ENCODE measurements around the gene NEU2.
"Not testable (repeated sequence)": the region's sequence is repeated elsewhere in the genome, so short reads cannot be mapped to it uniquely, and the experiment has no call there.

The NEU2 gene

DNA sequence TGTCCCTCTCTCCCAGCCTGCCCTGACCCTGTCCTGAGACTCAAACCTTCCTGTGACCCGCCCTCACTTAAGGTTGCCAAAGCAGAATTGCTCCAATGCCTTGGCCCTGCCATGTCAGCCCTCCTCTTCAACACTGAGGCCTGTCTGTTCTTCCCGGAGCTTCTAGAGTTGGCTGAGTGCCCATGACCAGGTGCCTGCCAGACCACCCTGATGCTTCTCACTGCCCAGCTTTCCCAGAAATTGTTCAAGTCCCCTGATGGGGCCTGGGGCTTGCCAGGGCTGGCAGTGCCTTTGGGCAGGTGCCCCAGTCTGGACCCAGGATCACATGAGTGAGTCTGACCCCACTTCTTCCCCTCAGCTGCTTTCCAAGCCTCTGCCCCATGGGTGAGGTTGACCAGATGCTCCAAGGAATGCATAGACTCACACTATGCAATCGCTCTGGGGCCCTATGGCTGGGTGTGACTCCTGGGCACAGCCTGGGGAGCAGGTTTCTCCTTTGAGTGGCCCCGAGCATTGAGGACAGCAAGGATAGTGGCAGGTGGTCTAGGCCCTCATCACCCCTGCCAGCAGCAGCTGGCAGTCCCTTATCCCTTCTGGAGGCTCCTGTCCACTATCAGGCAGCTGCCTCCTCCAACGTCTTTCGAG, 24.6 kb downstream of the NEU2 start:
- DNase-seq (ENCODE audit: low read depth in 2 of 2), result no peak

DNA sequence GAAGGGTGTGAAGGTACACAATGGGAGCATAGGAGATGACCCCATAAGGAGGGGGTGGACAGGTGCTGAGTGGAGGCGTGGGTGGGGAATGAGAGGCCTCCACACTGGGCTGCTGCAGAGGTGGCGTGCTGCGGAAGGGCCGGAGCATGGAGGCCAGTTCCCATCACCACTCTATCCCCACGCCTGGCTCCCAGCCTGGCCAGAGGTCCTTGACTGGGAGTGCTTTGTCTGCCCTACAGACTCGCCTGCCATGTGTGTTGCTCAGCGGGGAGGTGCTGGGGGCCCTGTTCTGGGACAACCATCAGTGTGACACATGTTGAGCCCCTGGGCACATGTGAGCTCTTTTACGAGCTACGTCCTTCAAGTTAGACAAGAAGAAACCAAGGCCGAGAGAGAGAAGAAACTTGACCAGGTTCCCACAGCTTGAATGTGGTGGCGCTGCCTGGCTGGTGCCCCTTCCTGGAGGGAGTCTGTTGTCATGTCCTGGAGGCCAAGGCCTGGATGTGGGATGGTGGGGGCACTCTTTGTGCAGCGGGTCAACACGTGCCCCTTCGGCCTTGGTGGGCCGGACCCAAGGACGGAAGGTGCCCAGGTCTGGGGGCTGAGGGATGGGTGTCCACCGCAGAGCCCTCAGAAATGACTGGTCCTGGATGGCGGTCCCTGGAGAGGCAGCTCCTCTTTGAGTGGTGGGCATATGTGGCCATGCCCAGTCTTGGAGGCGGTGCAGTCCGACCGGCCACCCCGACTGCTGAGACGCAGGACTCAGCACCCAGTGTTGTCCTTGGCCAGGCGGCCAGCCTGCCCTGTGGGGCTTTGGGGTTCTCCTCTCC, 26.5 kb downstream of the NEU2 start:
- DNase-seq (ENCODE audit: low read depth in 2 of 2), result no peak

GRCh38 chr2:233059547-233059796, 27.0 kb downstream of the NEU2 start:
- no peak for DNase-seq (ENCODE audit: low read depth in 2 of 2)

DNA sequence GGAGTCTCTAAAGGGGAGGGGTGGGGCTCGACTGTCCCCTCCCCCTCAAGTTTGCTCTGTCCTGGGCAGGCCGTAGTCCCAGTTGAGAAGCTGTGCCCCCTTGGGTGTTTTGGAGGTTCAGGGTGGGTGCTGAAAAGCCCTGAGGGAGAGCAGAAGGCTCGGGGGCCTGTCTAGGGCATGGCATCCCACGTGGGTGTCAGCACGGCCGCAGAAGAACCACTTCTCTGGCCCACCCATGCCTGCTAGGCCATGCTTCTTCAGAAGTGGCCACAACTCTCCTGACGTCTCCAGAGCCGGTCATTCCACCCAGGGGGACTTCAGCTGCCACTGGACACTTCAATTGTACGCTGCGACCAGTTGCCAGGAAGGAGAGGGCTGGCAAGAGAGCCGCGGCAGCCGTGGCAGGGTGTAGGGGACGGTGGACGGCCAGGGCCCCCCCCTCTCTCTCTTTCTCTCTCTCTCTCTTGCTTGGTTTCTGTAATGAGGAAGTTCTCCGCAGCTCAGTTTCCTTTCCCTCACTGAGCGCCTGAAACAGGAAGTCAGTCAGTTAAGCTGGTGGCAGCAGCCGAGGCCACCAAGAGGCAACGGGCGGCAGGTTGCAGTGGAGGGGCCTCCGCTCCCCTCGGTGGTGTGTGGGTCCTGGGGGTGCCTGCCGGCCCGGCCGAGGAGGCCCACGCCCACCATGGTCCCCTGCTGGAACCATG, 27.5 kb downstream of the NEU2 start, which contains the start of gene INPP5D:
TSS of gene INPP5D (plus strand) at position 546 of the 704 bp plus-strand sequence. CDS start at position 683, 137 bp downstream.
- peak; percentile 49 to 50 for DNase-seq (ENCODE audit: low read depth in 2 of 2)

- DNase-seq (ENCODE audit: low read depth in 2 of 2), result no peak
Measured at GRCh38 chr2:233060501-233060979, 28.1 kb downstream of the NEU2 start.

DNA sequence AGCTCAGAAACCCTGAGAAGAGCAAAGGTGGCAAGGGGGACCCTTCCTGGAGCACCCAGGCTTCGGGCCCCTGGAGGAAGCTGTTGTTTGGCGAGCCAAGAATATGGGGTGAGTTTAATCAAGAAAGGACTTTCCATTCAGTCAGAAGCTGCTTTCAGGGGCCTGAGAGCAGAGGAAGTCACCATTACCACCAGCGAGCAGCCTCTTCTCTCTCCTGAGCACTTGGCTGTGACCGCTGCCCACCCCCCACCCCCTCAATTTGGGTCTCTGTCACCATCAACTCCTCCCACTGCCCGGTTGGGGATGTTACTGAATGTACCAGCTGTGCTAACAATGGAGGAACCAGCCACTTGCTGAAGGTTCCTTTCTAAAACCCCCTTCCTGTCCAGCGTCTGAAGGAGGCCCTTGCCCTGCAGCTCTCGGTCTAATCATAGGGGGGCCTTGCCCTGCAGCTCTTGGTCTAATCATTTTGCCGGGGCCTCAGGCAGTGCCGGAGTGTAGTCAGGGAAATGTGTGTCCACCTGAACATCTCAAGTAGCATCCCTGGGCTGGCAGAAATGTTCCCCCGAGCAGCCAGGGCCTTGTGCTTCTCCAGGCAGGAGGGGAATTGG, 28.6 kb downstream of the NEU2 start:
- DNase-seq (ENCODE audit: low read depth in 2 of 2), result no peak

GRCh38 chr2:233061591-233062450, 29.3 kb downstream of the NEU2 start:
- DNase-seq (ENCODE audit: low read depth in 2 of 2), result no peak

DNA sequence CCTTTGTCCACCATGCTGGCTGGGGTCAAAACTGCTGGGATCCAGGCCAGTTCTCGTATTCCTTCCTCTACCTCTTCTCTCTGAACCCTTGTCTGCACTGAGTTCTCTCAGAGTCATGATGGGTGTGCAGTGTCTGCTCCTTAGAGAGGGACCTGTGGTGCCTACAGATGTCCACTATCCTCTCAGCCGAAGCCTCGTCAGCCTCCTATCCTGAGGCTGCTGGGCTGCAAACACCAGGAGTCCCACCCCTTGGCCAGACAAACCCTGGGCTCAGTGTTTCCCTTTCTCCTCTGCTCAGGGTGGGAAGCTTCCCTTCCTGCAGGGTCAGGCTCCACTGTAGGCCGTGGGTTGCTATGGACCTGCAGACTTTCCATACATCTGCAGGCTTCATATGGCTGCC, 30.0 kb downstream of the NEU2 start:
- DNase-seq (ENCODE audit: low read depth in 2 of 2), result no peak

DNA sequence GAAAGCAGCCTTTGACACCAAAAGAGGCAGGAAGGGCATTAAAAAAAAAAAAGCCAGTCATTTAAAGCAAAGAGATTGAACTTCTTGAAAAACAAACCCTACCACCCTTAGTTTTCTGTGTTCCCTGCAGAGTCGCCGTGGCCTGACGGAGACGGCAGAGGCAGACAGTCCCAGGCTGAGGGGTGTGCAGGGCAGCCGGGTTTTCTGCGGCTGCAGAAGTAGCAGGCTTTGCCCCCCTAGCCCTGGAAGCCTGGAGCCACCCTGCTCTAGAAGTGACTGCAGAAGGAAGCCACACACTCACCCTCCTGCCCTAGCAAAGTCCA, 30.4 kb downstream of the NEU2 start:
- DNase-seq (ENCODE audit: low read depth in 2 of 2), result no peak

DNA sequence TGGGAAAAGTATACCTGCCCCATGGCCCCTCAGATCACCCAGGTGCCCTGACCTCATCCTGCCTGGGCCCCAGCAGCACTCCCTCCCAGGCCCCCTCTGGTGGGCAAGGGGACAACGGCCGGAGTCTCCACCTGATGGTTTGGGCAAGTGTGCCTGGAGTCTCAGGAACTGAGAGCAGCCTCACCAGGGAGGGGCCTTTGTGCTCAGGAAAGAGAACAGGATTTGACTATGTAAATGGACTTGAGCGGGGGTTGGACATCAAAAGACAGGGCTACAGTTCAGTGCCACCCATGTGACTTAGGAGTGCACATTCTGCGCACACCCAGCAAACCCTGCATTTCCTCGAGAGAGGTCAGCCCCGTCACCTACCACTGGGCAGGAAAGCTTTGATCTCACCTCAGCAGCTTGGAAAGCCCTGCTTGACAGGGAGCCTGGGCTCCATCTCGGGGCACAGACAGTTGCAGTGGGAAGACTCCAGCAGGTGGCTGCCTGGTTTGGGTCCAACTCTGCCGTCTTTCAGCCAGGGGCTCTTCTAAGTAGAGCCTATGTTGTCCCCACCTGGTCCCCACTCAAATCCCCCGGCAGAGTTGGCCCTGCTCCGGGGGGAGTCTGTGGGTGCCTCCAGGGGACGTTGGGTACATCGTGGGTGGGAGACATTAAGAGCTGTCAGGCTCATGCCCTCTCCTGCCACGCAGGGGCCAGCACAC, 30.9 kb downstream of the NEU2 start:
- DNase-seq (ENCODE audit: low read depth in 2 of 2), result no peak

DNA sequence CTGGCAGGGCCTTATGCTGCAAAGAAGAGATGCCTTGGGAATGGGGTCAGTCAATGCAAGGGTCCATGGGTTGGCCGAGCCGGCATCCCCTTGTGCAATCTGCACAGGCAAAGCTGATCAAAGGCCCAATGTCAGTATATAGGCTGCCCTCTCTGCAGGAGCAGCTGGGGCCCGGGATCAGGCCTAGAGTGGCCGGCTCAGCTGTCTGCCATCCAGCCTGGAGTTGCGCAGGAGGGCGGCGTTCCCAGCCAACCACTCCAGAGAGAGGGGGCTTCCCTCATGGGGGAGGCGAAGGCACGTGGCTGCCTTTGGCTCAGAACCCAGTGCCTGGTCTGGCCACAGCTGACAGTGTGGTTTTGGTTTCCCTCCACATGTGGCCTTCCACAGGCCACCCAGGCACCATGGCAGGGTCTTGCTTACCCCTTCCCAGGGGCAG, 31.5 kb downstream of the NEU2 start:
- no peak for DNase-seq (ENCODE audit: low read depth in 2 of 2)

- DNase-seq (ENCODE audit: low read depth in 2 of 2), result no peak
Measured at GRCh38 chr2:233064530-233065199, 32.2 kb downstream of the NEU2 start.

- not testable (repeated sequence) for DNase-seq (ENCODE audit: low read depth in 2 of 2)
Measured at GRCh38 chr2:233065200-233065589, 32.7 kb downstream of the NEU2 start.

GRCh38 chr2:233065954-233066470, 33.5 kb downstream of the NEU2 start:
- no peak for DNase-seq (ENCODE audit: low read depth in 2 of 2)

- no peak for DNase-seq (ENCODE audit: low read depth in 2 of 2)
Measured at GRCh38 chr2:233068762-233069418, 36.4 kb downstream of the NEU2 start.

DNA sequence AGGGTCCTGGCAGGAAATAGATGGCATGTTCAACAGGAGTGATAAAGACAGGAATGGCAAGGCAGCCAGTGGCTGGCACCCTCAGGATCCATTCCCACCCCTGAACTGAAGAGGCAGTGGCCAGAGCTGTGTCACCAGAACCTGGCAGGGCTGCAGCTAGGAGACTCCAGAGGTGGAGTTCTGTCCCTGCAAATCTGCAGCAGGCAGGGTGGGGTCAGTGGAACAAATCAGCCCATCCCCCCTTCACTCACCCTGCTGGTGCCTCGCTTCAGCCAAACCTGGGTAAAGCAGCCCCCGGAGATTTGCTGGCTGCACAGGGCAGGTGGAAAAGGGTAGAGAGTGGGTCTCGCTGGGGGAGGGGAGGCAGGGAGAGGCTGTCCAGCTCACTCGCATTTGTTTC, 40.4 kb downstream of the NEU2 start:
- DNase-seq (ENCODE audit: low read depth in 2 of 2), result no peak

- no peak for DNase-seq (ENCODE audit: low read depth in 2 of 2)
Measured at GRCh38 chr2:233074106-233074505, 41.6 kb downstream of the NEU2 start.

- no peak for DNase-seq (ENCODE audit: low read depth in 2 of 2)
Measured at GRCh38 chr2:233075141-233075965, 42.9 kb downstream of the NEU2 start.

- no peak for DNase-seq (ENCODE audit: low read depth in 2 of 2)
Measured at GRCh38 chr2:233075966-233076339, 43.5 kb downstream of the NEU2 start.
